ENCODE measurements around the gene OR2A2.

OR2A2 gene

DNA sequence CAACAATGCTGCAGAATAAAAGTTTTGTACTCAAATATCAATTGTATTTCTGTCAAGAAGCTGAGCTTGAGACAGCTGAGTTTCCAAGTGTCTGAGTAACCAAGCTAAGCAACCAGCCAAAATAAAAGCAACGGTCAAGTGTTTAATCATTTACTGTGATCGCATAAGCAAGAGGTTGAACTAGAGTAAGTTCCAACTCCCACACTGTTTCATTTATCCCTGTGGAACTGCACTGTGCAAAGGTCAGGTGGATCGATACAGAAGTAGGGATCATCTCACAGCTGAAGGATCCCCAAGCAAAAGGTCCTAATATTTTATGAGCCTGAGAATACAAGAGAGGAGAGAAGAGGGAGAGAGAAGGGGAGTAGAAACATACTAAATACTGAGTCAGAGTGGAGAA is 35.0 kb downstream of the OR2A2 start:
- no peak for DNase-seq

DNA sequence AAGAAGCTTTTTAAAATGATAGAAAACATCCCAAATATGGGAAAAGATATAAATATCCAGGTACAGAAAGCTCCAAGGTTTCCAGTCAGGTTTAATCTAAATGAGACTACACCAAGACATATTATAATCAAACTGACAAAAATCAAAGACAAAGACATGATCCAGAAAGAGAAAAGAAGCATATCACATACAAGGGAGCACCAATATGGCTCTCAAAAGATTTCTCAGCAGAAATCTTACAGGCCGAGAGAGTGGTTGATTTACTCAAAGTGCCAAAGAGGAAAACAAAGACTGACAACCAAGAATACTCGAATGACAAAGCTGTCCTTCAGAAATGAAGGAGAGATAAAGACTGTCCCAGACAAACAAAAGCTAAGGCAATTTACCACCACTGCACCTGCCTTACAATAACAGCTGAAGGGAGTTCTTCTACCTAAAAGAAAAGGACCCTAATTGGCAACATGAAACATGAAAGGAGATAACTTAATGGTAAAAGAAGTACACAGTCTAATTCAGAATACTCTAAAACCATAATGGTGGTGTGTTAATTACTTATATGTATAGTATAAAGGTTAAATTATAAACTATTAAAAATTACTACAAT is 38.9 kb downstream of the OR2A2 start:
- DNase-seq, result no peak

DNA sequence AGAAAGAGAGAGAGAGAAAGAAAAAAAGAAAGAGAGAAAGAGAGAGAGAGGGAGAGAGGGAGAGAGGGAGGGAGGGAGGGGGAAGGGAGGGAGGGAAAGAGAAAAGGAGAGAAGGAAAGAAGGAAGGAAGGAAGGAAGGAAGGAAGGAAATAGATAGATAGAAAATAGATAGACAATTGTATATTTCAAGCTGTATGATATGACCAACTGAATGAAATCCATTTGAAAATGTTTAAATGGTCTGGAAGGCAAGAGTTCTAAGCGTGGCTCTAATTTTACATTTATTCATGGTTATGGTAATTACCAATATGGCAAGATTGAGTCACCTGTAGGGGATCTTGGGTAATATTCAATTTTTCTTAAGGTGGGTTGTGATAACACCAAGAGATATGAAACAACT is 49.5 kb downstream of the OR2A2 start:
- DNase-seq, result no peak
